LoVo (cell line): ENCODE data around the gene FAM110A.
"Not testable (repeated sequence)": the region's sequence is repeated elsewhere in the genome, so short reads cannot be mapped to it uniquely, and the experiment has no call there.

Experiments
- DNase-seq: peaks from one replicate; pipeline ENCODE4 v3.0.0-alpha.2; 2016; ENCODE audit warnings: low spot score

FAM110A gene

GRCh38 chr20:833450-834150, at the start of gene FAM110A:
FAM110A (plus strand) TSS chr20:833715; CDS start chr20:844805, 11,090 bp downstream.
- DNase-seq: peak; percentile 93

DNA sequence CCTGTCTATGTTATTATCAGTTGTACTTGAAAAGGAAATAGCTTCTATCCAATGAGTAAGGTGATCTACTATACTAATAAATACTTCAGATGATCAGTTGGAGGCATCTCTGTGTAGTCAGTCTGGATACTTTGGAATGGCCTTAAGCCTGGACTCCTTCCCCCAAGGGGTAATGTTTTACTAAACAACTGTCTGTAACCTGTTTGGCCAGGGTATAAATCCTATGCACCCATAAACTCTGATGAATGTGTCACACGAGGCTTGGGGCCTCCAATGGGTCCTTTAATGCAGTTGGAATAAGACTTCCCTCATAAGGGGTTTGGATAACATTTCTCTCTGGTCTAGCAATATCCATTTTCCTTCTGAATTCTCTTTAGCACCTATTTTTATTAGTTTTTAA, 45.7 kb upstream of the FAM110A start:
- no peak for DNase-seq

- no peak for DNase-seq
Measured at GRCh38 chr20:791056-791455, 42.5 kb upstream of the FAM110A start.

DNA sequence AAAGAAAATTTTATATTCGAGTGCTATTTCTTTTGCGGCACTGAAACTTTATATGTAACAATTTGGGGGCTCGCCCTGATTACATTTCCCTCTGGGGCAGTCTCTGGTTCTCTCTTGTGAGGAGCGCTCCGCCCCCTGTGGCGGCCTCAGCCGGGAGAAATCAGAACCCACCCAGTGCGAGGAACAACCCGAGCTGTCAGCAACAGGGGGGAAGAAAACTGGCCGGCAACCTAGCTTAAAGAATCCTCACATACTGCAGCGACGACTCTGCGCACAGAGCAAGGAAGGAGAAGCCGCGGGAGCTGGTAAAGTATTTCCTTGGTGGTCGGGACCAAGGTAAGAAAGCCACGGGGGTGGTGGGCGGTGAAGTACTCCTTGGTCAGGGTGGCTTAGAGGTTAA, 41.3 kb upstream of the FAM110A start:
- no peak for DNase-seq

- DNase-seq: no peak
Measured at GRCh38 chr20:796921-797320, 36.6 kb upstream of the FAM110A start.

GRCh38 chr20:798746-799145, 34.8 kb upstream of the FAM110A start:
- DNase-seq: not testable (repeated sequence)

GRCh38 chr20:800026-800425, 33.5 kb upstream of the FAM110A start:
- not testable (repeated sequence) for DNase-seq

GRCh38 chr20:801678-802077, 31.8 kb upstream of the FAM110A start:
- no peak for DNase-seq

GRCh38 chr20:805713-806112, 27.8 kb upstream of the FAM110A start:
- DNase-seq: no peak

GRCh38 chr20:811776-812434, 21.6 kb upstream of the FAM110A start:
- not testable (repeated sequence) for DNase-seq

GRCh38 chr20:812435-812814, 21.1 kb upstream of the FAM110A start:
- DNase-seq: not testable (repeated sequence)

GRCh38 chr20:813390-813789, 20.1 kb upstream of the FAM110A start:
- no peak for DNase-seq

GRCh38 chr20:815226-815625, 18.3 kb upstream of the FAM110A start:
- no peak for DNase-seq

- peak; percentile 62 for DNase-seq
Measured at GRCh38 chr20:815914-816606, 17.5 kb upstream of the FAM110A start.

DNA sequence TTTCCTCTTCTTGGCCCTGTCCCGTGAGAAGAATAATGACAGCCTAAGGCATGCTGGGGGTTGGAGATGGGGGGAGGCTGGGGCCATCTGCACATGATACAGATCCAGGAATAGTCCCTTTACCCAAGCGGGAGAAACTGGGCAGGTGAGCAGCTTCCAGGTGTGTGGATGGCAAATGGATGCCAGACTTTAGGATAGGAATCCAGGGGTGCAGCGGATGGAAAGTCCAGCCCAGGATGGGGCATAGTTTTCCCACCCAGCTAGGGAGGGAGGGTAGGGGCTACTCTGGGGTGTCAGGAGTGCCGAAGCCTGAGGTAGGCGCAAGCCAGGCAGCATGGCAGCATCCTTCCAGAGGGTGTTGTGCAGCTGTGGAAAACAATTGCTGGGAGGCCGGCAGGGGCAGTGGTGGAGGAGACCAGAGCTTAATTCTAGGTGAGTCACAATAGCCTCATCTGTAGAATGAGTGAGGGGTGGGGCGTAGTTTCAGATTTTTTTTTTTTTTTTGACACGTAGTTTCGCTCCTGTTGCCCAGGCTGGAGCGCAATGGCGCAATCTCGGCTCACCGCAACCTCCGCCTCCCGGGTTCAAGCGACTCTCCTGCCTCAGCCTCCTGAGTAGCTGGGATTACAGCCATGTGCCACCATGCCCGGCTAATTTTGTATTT, 15.4 kb upstream of the FAM110A start:
- no peak for DNase-seq

- no peak for DNase-seq
Measured at GRCh38 chr20:819680-820322, 13.7 kb upstream of the FAM110A start.

- no peak for DNase-seq
Measured at GRCh38 chr20:820323-820953, 13.1 kb upstream of the FAM110A start.

- no peak for DNase-seq
Measured at GRCh38 chr20:821046-821730, 12.3 kb upstream of the FAM110A start.

GRCh38 chr20:821731-822065, 11.8 kb upstream of the FAM110A start:
- no peak for DNase-seq

DNA sequence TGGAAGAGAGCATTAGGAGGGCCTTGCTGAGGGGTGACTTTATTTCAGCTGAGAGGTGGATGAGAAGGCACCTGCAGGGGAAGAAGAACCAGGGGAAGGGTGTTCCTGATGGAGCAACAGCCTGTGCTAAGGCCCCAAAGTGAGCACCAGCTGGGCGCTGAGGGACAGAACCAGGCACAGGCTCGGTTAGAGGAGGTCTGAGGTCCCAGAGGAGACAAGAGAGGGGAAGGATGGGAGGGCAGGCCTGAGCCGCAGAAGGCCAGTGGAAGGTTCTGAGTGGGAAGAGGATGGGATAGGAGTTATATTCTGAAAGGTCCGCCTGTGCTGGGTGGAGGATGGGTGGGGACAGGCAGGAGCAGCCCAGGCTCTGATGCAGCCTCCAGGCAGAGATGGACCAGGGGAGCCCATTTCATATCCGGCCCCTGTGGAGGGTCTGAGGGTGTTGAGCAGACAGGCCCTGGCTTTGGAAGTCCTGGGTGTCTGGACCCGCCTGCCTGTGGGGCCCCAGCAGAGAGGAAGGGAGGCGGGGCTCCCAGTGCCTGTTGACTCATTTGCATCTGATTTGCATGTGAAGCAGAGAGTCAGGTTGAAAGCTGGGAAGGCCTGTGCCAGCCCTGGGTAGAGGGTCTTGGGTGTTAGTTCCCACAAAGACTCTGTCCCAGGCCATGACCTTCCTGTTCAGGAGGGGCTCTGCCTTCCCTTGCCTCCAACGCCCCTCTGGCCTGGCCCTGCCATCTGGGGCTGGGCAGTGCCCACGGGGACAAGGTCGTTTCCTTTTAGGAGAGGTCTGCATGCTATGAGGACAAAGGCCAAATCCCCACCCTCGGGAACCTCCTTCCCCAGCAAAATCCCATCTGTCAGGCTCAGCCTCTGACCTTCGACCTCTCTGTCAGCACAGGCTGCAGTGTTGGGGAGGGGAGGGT, 10.6 kb upstream of the FAM110A start:
- no peak for DNase-seq
